Retinal pigment epithelial cell (primary cell): ENCODE measurements around the gene NUDT22.

Experiments used
- DNase-seq: peaks from one replicate; pipeline ENCODE4 v3.0.0-alpha.2; 2010; ENCODE audit warnings: low read depth
- H3K4me3 ChIP-seq: 2 replicates; pipeline ENCODE4 v1.5.1; 2011; ENCODE audit warnings: mild to moderate bottlenecking, low read length, control low read depth, moderate library complexity
- CTCF ChIP-seq: conservative IDR thresholded peaks from 2 replicates; pipeline ENCODE4 v1.5.1; 2011; ENCODE audit warnings: low read depth, low read length, control low read depth, inconsistent platforms

Gene NUDT22

GRCh38 chr11:64225608-64226506, at the start of gene NUDT22, which contains the start of gene TRPT1:
Gene NUDT22 (plus strand): TSS chr11:64226274. CDS start chr11:64226653, 379 bp downstream.
Gene TRPT1 (minus strand): TSS chr11:64226186. CDS start chr11:64225860, 326 bp downstream.
- peak; percentile 33 for DNase-seq
- H3K4me3 ChIP-seq, result peak within 1 kb of the TSS; percentile 86
- peak; percentile 39 for TF ChIP-seq CTCF

- no peak for DNase-seq
- no peak overlapping the region for H3K4me3 ChIP-seq
- no peak for TF ChIP-seq CTCF
Measured at GRCh38 chr11:64176751-64177150, 49.3 kb upstream of the NUDT22 start.

- H3K4me3 ChIP-seq, result no peak overlapping the region
- no peak for TF ChIP-seq CTCF
- no peak for DNase-seq
Measured at GRCh38 chr11:64178203-64178602, 47.9 kb upstream of the NUDT22 start.

GRCh38 chr11:64178951-64179639, 47.0 kb upstream of the NUDT22 start:
- TF ChIP-seq CTCF, result no peak
- no peak overlapping the region for H3K4me3 ChIP-seq
- no peak for DNase-seq

- DNase-seq, result no peak
- TF ChIP-seq CTCF, result no peak
- H3K4me3 ChIP-seq, result no peak overlapping the region
Measured at GRCh38 chr11:64180891-64181290, 45.2 kb upstream of the NUDT22 start.

GRCh38 chr11:64181506-64182411, 44.3 kb upstream of the NUDT22 start:
- peak; percentile 81 for DNase-seq
- no peak overlapping the region for H3K4me3 ChIP-seq

More at GRCh38 chr11:64181506-64182411, 44.3 kb upstream of the NUDT22 start:
- no peak for TF ChIP-seq CTCF
